Measurements from ENCODE around the gene KRTAP10-7.
"Not testable (repeated sequence)": the region's sequence is repeated elsewhere in the genome, so short reads cannot be mapped to it uniquely, and the experiment has no call there.

KRTAP10-7 gene

DNA sequence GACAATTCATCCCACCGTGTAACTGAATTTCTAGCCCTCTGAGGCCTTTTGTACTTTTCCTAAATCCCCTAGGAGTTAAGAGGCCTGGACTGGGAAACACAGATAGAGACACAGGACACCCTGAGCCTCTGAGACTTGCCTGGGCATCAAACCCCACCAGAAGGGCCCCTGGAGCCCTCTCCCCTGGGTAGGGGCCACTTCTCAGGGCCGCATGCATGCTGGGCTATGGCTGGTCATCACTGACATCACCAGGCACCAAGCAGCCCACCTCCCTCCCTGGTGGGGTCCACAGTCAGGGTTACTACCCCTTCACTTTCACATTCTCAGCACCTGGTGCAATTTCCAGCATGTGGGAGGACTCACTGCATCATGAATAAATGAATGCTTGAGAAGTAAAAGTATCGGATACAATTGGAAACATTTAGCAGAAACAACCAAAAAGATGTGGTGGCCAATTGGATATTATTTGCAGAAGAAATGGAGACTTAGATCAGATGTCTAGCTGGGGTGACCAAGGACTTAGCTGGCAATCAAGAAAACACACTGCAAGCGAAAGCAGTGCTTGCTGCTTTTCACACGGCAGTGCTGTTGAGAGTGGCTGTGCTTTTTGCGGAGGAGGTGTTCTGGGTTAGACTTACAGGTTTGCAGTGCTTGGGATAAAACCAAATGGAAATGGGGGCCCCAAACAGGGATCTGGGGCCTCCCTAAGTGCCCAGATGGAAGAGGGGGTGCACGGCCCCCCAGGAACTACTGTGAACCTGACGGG is 950 bp upstream of the KRTAP10-7 start:
- no peak for TF ChIP-seq CTCF (IDR thresholded peaks at IDR 0.05; ENCODE audit: borderline replicate concordance, control extremely low read depth, extremely low read depth, insufficient read depth, missing control alignments)
- no peak for DNase-seq (ENCODE audit: low spot score)
- in situ Hi-C loops (cut with MboI; ENCODE audit: low sequenced_read_pairs, unreplicated experiment): no loop called here

DNA sequence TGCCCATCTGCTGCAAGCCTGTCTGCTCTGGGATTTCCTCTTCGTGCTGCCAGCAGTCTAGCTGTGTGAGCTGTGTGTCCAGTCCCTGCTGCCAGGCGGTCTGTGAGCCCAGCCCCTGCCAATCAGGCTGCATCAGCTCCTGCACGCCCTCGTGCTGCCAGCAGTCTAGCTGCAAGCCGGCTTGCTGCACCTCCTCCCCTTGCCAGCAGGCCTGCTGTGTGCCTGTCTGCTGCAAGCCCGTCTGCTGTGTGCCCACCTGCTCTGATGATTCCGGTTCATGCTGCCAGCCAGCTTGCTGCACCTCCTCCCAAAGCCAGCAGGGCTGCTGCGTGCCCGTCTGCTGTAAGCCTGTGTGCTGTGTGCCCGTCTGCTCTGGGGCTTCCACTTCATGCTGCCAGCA is 694 bp downstream of the KRTAP10-7 start:
- in situ Hi-C loops (cut with MboI; ENCODE audit: low sequenced_read_pairs, unreplicated experiment); DNase-seq (ENCODE audit: low spot score): not testable (repeated sequence)

GRCh38 chr21:44601596-44602462 is 1.4 kb downstream of the KRTAP10-7 start:
- TF ChIP-seq CTCF (IDR thresholded peaks at IDR 0.05; ENCODE audit: borderline replicate concordance, control extremely low read depth, extremely low read depth, insufficient read depth, missing control alignments): no peak
- DNase-seq (ENCODE audit: low spot score): no peak
- in situ Hi-C loops (cut with MboI; ENCODE audit: low sequenced_read_pairs, unreplicated experiment): no loop called here

DNA sequence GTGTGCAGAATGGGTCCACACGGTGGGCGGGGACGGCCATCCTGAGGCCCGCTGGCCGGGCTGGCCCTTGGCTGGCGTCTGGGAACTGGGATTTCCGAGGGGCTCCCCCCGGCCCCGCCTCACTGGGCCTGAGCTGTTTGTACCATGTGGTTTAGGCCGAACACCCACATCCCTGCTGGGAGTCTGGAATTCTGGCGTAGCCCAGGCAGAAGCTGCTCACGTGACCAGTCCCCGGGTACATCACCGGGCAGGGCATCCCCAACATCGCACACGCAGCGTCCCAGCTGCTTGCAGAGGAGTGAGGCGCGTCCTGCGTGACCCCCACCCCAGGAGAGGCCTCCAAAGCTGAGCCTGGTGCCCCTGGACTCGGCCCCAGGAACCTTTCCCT is 2.1 kb downstream of the KRTAP10-7 start:
- DNase-seq (ENCODE audit: low spot score): no peak
- in situ Hi-C loops (cut with MboI; ENCODE audit: low sequenced_read_pairs, unreplicated experiment): no loop called here
- no peak for TF ChIP-seq CTCF (IDR thresholded peaks at IDR 0.05; ENCODE audit: borderline replicate concordance, control extremely low read depth, extremely low read depth, insufficient read depth, missing control alignments)

DNA sequence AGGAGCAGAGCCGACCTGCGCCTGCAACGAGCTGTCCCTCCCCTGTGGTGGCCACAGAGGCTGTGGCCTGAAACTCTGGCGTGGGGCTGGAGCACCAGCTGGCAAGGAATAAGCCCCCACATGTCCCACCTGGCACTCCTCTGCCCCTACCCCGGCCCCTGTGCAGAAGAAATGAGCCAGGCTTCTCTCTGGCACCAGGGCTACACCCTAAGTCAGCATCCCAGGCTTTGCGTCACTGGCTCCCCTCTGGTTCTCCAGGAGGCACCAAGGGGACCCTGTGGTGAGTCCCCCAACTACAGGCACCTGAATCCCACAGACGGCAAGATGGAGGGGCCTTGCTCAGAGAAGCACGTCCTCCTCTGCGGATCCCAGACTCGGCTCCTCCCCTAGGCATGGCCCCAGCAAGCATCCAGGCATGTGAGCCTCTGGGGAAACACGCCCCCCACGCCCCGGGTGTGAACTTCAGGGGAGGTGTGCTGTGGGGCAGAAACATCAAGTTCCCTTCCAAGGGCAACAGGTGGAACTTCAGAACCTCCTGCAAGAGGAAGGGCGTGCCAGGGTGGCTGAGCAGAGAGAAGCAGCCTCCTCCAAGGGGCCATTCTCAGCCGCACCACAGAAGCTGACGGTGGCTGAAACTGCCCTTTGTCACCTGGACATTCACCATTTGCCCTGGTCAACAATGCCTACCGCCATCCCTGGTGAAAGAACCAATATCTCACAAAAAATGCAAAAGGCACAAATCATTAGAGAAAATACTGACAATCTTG is 2.9 kb downstream of the KRTAP10-7 start:
- in situ Hi-C loops (cut with MboI; ENCODE audit: low sequenced_read_pairs, unreplicated experiment): no loop called here
- TF ChIP-seq CTCF (IDR thresholded peaks at IDR 0.05; ENCODE audit: borderline replicate concordance, control extremely low read depth, extremely low read depth, insufficient read depth, missing control alignments): no peak
- no peak for DNase-seq (ENCODE audit: low spot score)

- in situ Hi-C loops (cut with MboI; ENCODE audit: low sequenced_read_pairs, unreplicated experiment): no loop called here
- DNase-seq (ENCODE audit: low spot score): no peak
- TF ChIP-seq CTCF (IDR thresholded peaks at IDR 0.05; ENCODE audit: borderline replicate concordance, control extremely low read depth, extremely low read depth, insufficient read depth, missing control alignments): no peak
Observed at GRCh38 chr21:44603911-44604310, 3.5 kb downstream of the KRTAP10-7 start.

All from GM13976 (cell line).